ENCODE data around the gene KCTD16.

The KCTD16 gene

DNA sequence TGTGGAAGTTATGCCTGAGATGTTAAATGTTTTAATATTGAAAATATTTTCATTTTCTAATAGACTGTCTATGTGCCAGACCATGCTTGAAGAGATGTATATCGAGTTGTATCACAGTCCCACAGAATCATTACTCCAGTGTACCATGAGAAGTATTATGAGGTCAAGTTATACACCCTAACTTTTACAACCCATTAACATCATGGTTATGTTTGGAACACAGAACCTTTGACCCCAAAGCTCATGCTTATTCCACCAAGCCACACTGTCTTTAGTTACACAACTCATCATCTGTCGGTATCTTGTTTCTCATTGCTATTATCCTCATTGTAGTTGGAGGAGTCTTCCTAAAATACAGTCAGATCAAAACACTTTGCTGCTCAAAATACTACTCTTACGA is 248.0 kb downstream of the KCTD16 start:
- no peak for DNase-seq

DNA sequence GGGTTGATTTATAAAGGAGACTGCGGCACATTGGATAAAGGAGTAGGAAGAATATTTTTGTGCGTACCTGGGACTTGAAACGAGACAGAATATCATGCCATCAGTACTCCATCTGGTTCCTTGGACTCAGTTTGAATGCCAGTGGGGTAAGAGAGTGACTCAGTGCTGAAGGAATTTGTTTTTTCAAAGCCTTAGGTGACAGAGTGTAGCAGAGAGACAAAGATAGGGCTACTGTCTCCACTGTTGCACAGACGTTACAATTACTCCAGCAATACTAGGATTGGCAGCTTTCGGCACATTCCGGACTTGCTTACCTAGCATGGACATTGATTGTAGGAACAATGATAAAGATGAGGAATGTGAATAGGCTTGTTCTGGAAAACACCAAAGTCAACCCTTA is 250.7 kb downstream of the KCTD16 start:
- no peak for DNase-seq

- no peak for DNase-seq
These were observed 251.5 kb downstream of the KCTD16 start for GRCh38 chr5:144422018-144422727.

DNA sequence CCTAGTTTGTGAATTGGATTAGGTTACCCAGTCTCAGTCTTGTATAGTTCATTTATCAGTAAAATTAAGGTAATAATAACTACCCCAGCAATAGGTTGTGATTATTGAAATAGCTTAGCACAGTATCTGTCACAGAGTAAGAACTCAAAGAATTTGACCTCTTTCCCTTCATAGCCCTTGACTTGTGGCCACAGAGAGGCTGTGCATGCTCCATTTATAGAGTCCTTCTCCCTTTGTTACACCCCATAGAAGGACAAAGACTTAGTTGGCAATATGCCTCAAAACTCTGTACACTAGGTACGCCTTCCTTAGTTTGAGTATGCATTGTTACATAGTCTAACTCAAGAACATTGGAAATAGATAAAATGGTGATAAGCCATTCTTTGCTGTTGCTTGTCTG is 257.2 kb downstream of the KCTD16 start:
- no peak for DNase-seq

DNA sequence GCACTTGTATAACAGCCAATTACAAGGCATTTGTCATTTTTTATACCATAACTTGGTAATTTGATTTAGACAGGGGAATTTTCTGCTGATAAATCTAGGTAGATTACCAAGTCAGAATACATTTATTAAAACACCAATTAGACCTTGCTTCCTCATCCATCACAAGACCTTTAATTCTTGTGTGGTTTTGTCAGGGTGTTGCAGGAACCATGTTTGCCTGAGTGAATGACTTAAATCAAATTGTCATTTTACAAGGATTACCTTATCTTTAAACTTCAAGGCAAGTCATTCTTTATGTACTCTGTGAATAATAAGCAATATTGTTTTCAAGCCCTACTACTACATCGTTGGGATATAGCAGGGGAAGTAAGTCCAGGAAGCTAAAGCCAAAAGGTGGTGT is 257.7 kb downstream of the KCTD16 start:
- DNase-seq = no peak

DNA sequence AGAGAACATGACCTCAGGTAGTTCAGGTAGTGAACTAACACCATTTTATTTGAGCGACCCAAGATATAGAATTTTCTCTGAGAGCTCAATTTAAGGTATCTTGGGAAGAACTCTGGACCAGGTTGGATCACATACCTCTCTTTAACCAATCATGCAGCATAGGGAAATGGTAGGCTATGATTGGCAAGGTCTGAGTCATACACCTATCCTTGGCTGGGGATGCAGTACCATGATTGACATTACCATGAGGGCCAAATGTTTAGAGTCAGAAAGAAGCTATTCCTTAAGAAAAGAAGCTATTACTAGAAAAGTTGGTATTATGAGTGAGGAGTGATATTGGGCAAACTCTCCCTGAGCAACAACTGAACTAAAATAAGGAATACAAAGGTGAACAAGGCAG is 258.7 kb downstream of the KCTD16 start:
- no peak for DNase-seq

DNA sequence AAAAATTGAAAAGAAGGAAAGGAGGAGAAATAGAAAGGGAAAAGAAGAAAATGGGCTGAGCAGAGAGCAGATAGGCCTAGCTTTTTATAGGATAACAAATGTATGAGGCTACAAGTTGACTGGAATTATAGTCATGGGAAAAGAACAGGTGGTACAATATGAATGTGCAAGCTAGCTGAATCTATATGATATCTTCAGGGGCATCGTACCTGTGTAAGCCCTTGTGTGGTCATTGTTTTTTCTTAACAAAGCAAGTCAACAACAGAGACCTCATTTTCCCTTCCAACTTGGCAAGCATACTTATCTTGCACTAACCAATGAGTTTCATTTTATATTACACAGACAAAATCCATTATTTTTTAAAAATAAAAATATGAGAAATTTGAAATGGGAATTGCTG is 259.2 kb downstream of the KCTD16 start:
- DNase-seq = no peak

DNA sequence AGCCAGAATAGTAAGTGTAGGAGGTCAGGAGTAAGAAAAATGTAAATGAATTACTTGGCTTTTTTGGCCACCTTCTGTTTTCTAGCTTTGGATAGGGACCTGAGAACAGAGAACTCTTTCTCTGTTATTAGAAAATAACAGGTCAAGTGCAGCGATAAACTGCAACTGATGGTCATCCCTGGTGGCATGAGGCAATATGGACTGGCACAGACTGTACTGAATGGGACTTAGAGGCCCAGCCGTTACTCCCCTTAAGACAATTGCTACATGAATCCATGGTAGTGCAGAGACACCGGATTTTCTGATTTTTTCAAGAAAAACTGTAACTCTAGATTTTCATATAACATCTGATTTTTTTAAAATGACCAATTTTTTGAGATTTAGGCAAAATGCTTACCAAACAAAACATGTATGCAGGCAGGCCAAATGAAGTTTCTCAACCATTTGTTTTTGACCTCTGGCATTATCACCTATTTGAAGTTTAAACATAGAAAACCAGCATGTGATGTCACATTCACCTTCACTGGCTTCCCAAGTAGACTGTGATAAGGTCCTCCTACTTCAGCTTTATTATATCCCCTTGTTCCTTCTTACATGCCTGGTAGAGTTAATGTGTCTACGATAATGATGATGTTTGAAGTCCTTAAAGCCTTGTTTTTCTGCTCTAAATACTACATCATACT is 262.6 kb downstream of the KCTD16 start:
- no peak for DNase-seq

DNA sequence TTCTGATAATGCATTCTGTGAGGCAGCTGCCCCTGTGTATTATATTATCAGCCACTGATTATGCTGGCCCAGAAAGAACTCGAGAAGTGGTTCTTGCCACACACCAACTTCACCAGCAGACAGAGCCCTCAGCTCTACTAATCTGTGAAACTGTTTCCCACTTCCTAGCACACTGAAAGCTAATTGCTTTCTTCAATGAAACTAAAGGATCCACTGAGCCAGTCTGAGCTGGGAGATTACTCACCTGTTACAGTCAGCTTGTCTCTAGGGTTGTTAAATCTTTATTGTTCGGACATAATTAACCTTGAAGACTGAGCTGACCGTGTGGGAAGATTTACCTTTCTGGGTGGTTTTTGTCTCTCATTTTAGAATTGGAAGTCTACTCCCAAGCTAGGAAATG is 263.2 kb downstream of the KCTD16 start:
- no peak for DNase-seq

GRCh38 chr5:144436007-144436406 is 265.3 kb downstream of the KCTD16 start:
- DNase-seq = no peak

DNA sequence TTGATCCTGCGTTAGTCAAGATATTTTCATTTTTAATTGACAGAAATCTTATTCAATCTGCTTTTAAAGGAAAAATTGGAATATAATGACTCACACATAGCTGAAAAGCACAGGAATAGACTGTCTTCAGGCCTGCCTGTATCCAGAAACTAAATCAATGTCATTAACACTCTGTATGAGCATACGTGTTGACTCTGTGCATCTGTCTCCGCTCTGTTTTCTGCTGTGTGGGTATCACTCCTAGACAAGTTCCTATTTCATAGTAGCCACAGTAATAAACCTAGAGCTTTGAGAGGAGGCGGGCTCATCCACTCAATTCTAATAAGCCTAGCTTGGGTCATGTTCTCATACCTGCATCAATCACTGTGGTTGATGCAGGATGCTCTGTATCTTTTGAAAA is 267.6 kb downstream of the KCTD16 start:
- no peak for DNase-seq

DNA sequence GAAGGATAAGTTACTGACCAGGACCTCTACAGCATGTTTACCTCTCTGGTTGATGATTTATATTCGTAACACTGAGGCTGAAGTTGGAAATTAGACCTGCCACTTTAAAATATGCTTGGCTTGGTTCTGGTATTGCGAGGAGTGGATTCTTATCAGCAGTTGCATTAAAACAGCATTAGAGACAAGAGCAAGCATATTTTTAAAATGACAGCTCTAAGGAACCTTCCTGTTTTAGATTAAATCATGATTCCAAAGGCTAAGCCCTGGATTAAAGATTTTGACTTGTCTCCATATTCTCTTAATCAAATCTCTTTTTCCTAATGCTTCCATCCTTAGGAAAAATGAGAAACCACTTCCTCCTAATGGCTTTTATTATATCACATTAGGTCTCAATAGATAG is 277.8 kb downstream of the KCTD16 start:
- no peak for DNase-seq

DNA sequence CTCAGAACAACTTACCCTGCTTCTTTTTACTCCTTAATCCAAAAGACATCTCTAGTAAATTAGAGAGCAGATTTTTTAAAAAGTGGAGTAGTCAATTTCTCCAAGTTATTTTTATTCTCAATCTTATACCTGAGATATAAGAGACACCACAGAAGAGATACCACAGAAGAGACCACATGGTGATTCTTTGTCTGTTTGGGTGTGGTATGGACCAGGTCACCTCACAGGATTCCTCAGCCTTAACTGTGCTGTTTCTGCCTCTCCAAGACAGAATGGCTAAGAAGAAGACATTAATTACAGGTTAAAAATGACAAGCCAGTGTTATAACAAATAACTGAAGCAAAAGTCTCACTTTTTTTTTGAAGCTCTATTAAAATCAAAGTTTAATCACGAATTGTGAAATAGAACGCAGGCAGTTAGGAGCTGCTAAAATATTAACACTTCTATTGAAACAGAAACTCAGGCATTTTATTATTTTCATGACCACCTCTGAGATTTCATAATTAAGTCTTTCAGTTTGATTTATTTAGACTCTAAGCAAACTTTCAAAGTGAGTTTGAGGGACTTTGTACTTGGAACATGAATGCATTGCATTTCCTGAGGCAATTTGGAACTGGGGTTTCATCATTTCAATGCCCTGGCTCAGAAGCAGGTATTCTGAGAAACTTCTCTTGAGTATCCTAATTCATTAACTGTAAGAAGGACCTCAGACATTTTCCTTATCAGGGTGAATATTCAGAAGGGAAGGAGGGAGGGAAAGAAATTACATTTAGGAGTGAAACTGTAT is 280.7 kb downstream of the KCTD16 start:
- DNase-seq = no peak

DNA sequence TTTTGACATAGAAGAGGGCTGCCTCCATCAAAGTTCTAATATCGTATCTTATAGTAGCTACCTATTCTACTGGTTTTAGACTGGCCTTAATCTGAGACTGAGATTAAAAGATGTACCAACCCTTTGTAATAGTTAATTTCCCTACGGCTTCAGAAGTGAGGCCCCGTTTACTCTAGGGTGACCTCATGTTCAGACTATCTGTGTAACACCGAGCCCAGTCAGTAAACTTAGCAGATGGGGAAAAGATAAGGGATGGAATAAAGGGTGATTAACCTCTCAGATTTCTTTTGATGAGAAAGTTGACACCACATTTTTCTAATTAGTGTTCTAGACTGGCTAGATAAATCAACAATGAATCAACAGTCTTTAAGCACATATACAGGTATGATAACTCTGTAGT is 283.1 kb downstream of the KCTD16 start:
- no peak for DNase-seq

DNA sequence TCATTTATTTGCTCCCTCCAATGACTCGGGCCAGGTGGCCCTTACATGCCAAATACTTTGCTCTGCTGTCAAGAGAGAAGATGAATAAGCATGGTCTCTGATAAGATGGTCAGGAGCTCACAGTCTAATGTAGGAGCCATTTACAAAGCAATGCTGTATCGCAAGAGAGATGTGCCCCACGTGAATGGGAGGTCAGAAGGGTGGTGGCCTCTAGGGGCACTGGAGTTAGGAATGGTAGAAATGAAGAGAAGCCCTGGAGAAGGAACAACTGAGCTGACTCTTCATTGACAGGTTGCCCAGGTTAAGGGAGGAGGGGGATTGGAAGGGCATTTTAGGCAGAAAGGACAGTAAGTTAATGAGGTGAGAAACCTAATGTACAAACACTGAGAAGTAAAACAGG is 286.5 kb downstream of the KCTD16 start:
- no peak for DNase-seq

DNA sequence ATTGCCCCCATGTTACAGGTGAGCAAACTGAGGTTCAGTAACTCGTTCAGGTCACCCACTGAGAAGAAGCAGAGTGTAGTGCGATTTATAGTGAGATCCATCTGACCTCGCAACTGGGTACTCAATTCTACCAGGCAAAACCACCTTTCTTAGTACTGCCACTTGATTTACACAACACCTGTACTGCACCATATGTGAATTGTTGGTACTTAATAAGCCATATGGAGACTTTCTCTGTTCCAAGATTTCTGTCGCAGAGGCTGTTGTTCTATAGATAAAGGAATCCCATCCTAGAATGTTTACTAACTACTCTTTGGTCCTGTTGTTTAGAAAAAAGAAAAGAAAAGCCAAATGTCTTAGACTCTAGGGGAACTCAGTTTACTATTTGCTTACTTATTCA is 287.5 kb downstream of the KCTD16 start:
- DNase-seq = no peak

GRCh38 chr5:144460600-144460999 is 289.9 kb downstream of the KCTD16 start:
- DNase-seq = no peak

DNA sequence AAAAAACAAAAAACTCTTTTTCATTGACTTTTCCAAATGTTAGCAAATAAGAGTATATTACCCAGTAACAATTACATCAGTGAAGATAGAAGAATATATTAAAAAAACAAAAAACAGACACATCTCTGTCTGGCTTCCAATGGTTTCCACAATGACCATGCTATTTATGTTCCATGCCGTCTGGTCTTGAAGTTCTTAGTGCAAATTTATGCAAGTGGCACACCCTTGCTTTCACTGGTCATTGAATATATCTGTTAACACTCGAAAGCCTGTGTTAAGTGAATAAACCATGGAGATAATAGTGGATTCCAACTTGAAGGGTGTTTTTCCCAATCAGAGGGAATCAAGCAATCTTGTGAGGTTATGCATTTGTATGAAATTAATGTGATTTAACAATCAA is 291.9 kb downstream of the KCTD16 start:
- no peak for DNase-seq

DNA sequence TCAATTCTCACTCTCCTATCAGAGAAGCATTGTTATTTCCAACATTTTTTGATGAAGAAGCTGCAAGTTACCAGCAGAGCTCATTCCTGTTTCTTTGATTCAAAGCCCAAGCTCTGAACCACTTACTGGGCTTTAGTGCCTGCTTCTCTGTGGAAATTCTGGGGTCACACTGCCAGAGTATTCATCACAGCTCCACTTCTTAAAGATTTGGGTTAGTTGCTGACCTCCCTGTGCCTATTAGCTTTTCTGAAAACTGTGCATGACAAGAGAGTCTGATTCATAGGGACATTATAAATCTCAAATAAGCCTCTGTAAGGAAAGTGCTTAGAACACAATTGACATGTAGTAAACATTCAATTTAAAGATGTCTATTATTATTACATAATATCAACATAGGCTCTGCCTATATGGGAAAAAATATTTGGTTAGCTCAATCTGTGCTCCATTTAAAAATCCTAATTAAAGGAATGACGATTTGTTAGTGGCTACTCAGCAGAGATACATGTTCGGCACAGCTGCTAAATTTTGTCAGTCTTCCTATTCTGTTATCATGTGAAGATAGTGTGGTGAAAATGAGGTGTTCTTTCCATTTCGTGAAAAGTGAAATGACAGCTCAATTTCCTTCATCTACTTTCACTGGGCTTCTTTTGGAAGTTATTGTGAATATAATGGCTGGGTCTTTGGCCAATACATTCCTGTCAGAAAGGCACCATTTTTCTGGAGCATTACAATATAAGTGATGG is 293.0 kb downstream of the KCTD16 start:
- DNase-seq = no peak

DNA sequence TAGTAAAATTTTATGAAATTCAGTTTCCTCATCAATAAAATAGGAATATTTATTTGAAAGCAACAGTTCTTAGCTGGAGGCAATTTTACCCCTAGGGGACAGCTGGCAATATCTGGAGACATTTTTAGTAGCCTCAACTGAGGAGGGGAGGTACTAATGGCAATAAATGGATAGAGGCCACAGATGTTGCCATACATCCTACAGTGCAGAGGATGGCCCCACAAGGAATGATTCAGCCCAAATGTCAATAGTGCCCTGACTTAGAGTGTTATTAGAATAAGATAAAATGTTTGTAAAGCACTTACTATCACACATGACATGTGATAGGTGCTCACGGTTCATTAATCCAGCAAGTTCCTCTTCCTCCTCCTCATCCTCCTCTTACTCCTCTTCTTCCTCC is 293.6 kb downstream of the KCTD16 start:
- no peak for DNase-seq

DNA sequence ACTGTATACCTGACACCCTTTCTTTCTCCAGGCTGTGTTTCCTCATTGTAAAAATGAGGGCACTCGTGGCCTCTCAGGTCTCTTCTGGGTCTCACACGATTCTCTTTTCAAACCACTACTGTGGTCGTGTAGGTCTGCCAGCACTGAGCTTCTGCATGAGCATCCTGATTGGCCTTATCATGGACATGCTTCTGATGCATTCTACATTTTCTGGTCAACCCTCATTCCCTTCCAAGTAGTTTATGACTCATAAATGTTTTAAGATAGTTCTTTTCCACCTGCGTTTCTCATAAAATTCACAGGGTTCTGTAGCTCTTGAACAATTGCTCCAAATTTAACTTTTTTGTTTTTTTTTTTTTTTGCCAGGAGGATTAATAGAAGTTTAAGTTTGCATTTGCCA is 294.8 kb downstream of the KCTD16 start:
- no peak for DNase-seq

GRCh38 chr5:144467792-144468191 is 297.1 kb downstream of the KCTD16 start:
- DNase-seq = no peak

- DNase-seq = no peak
These were observed 297.9 kb downstream of the KCTD16 start for GRCh38 chr5:144468571-144468970.
